Liver (tissue), 9 donors: Measurements from ENCODE around the gene EXOC4. TPM values are rescaled to one million over a fixed set of nuclear protein-coding genes. Genes with fewer than 3 reads are reported as not detected.
"Not testable (repeated sequence)": the region's sequence is repeated elsewhere in the genome, so short reads cannot be mapped to it uniquely, and the experiment has no call there.

Experiments used
- DNase-seq: peaks from one replicate; pipeline ENCODE4 v3.0.0-alpha.2; 2017; ENCODE audit warnings: low spot score
- H3K27ac ChIP-seq, 2 donors: one replicate each; pipeline ENCODE4 v1.7.0; 2013; ENCODE audit warnings: inconsistent platforms in 2 of 2, low read length in 2 of 2, control low read depth in 1 of 2, low read depth in 1 of 2, mild to moderate bottlenecking in 1 of 2
- H3K27me3 ChIP-seq, 4 donors: one replicate each; pipeline versions ENCODE4 v1.6.1 to v1.7.0; 2013; ENCODE audit warnings: low read length in 3 of 4, inconsistent platforms in 1 of 4, mild to moderate bottlenecking in 1 of 4, moderate library complexity in 1 of 4; ENCODE audit not compliant: control insufficient read depth in 4 of 4, insufficient read depth in 4 of 4
- H3K36me3 ChIP-seq, 4 donors: one replicate each; pipeline versions ENCODE4 v1.6.1 to v1.7.0; 2013; ENCODE audit warnings: low read length in 3 of 4, mild to moderate bottlenecking in 3 of 4, low read depth in 1 of 4, moderate library complexity in 1 of 4; ENCODE audit not compliant: control insufficient read depth in 4 of 4, insufficient read depth in 3 of 4
- H3K4me1 ChIP-seq, 4 donors: one replicate each; pipeline versions ENCODE4 v1.6.1 to v1.7.0; 2013; ENCODE audit warnings: low read length in 3 of 4, mild to moderate bottlenecking in 3 of 4, moderate library complexity in 1 of 4; ENCODE audit not compliant: control insufficient read depth in 4 of 4, insufficient read depth in 4 of 4
- H3K4me3 ChIP-seq, 3 donors: one replicate each; pipeline versions ENCODE4 v1.6.1 to v1.7.0; 2013; ENCODE audit warnings: low read length in 3 of 3, control low read depth in 1 of 3, low read depth in 1 of 3, mild to moderate bottlenecking in 1 of 3
- H3K9ac ChIP-seq, 2 donors: one replicate each; pipeline ENCODE4 v1.7.0; 2013; ENCODE audit warnings: low read length in 2 of 2, mild to moderate bottlenecking in 2 of 2, moderate library complexity in 2 of 2, control low read depth in 1 of 2, low read depth in 1 of 2
- H3K9me3 ChIP-seq, 4 donors: one replicate each; pipeline versions ENCODE4 v1.6.1 to v1.7.0; 2013; ENCODE audit warnings: low read length in 3 of 4; ENCODE audit not compliant: control insufficient read depth in 4 of 4
- ATF3 ChIP-seq: IDR thresholded peaks from 2 replicates; pipeline ENCODE4 v1.6.1; 2016; ENCODE audit warnings: antibody characterized with exemption
- CTCF ChIP-seq: fragments of 150-350 bp; IDR thresholded peaks from 2 replicates; pipeline ENCODE4 v1.5.1; 2017; ENCODE audit warnings: improper control_type of control experiment, low read depth, low read length; ENCODE audit not compliant: missing input control
- EGR1 ChIP-seq, 2 donors: IDR thresholded peaks; 2 replicates each; pipeline ENCODE4 v1.6.1; 2016 to 2018; ENCODE audit warnings: antibody characterized with exemption in 2 of 2, low read depth in 2 of 2
- FOXA1 ChIP-seq: IDR thresholded peaks from 2 replicates; pipeline ENCODE4 v1.6.1; 2016; ENCODE audit warnings: antibody characterized with exemption
- FOXA2 ChIP-seq: IDR thresholded peaks from 2 replicates; pipeline ENCODE4 v1.6.1; 2016; ENCODE audit warnings: antibody characterized with exemption
- GABPA ChIP-seq, 2 donors: IDR thresholded peaks in 1 of 2; conservative IDR thresholded peaks in 1 of 2; 2 replicates each; pipeline ENCODE4 v1.6.1; 2016; ENCODE audit warnings: antibody characterized with exemption in 2 of 2, mild to moderate bottlenecking in 1 of 2, moderate library complexity in 1 of 2
- HNF4A ChIP-seq, 2 donors: conservative IDR thresholded peaks; 2 replicates each; pipeline ENCODE4 v1.6.1; 2016; ENCODE audit warnings: antibody characterized with exemption in 2 of 2, mild to moderate bottlenecking in 2 of 2
- HNF4G ChIP-seq: IDR thresholded peaks from 2 replicates; pipeline ENCODE4 v1.6.1; 2016; ENCODE audit warnings: antibody characterized with exemption
- MAX ChIP-seq: IDR thresholded peaks from 2 replicates; pipeline ENCODE4 v1.6.1; 2016; ENCODE audit warnings: antibody characterized with exemption
- NR2F2 ChIP-seq: IDR thresholded peaks from 2 replicates; pipeline ENCODE4 v1.6.1; 2016; ENCODE audit warnings: antibody characterized with exemption
- REST ChIP-seq: IDR thresholded peaks from 2 replicates; pipeline ENCODE4 v1.6.1; 2016; ENCODE audit warnings: antibody characterized with exemption, mild to moderate bottlenecking
- RXRA ChIP-seq, 2 donors: IDR thresholded peaks; 2 replicates each; pipeline ENCODE4 v1.6.1; 2017 to 2018; ENCODE audit warnings: antibody characterized with exemption in 2 of 2, mild to moderate bottlenecking in 1 of 2
- SP1 ChIP-seq: IDR thresholded peaks from 2 replicates; pipeline ENCODE4 v1.6.1; 2018; ENCODE audit warnings: antibody characterized with exemption, mild to moderate bottlenecking
- YY1 ChIP-seq: IDR thresholded peaks from 2 replicates; pipeline ENCODE4 v1.6.1; 2016; ENCODE audit warnings: antibody characterized with exemption, mild to moderate bottlenecking
- ZBTB33 ChIP-seq: IDR thresholded peaks from 2 replicates; pipeline ENCODE4 v1.6.1; 2016; ENCODE audit warnings: antibody characterized with exemption
- WGBS: extraction: QIAGEN DNeasy Blood & Tissue Kit; methylation state at CpG from one replicate; pipeline ENCODE4 v1.1.7; 2013; 5-methylcytosine and 5-hydroxymethylcytosine counted together
- polyA plus RNA-seq, 2 donors: library from polyadenylated mRNA; stranded (reverse) in 1 of 2; unstranded in 1 of 2; fragments of 200-250 nt in 1 of 2; fragments of >200 nt in 1 of 2; fragmentation: Nextera tagmentation in 1 of 2; extraction: Ambion mirVana in 1 of 2; gene quantifications; one replicate each; pipeline versions ENCODE4 v1.2.1 to v1.2.3, GENCODE V29; 2013 to 2015
- total RNA-seq, 2 donors: library from RNA; depleted of rRNA; stranded (reverse); fragments of >200 nt; gene quantifications; one replicate each; pipeline ENCODE4 v1.2.3, GENCODE V29; 2014
- donor health status: healthy.
- donor health status: healthy.
- donor health status: healthy.
- donor health status: healthy.
- donor health status: healthy.

The EXOC4 gene
- total and polyA plus RNA-seq, 4 donors = 9.5 to 55.9 (median 23.6) TPM

- Histone ChIP-seq H3K27me3 (no peaks in the 10 kb centered on the region), H3K9me3 (no peaks in the 10 kb centered on the region), H3K36me3 (no peaks in the 10 kb centered on the region), H3K4me1 (no peaks in the 10 kb centered on the region), H3K9ac (no peak overlapping the region), H3K4me3 (no peak overlapping the region), H3K27ac (no peak overlapping the region)
- 81% methylated on average over 4 of the region's 4 CpGs for WGBS
- TF ChIP-seq HNF4G = no peak
- no peak for TF ChIP-seq FOXA2
- TF ChIP-seq ATF3 = no peak
- DNase-seq = no peak
These were observed 651.9 kb downstream of the EXOC4 start for GRCh38 chr7:133904776-133905175.

GRCh38 chr7:133906553-133906952 lies 653.7 kb downstream of the EXOC4 start:
- not testable (repeated sequence) for H3K9ac ChIP-seq, H3K36me3 ChIP-seq, H3K4me3 ChIP-seq, H3K27me3 ChIP-seq, H3K27ac ChIP-seq, H3K4me1 ChIP-seq, DNase-seq, H3K9me3 ChIP-seq
- WGBS = 97% methylated on average over 15 of the region's 18 CpGs

GRCh38 chr7:133910761-133911160 lies 657.9 kb downstream of the EXOC4 start:
- DNase-seq = no peak
- H3K4me1 ChIP-seq = no peaks in the 10 kb centered on the region
- no peak overlapping the region for H3K9ac ChIP-seq
- no peak overlapping the region for H3K4me3 ChIP-seq
- no peaks in the 10 kb centered on the region for H3K9me3 ChIP-seq
- no peaks in the 10 kb centered on the region for H3K27me3 ChIP-seq
- no peak for TF ChIP-seq YY1
- no peak for TF ChIP-seq REST
- TF ChIP-seq HNF4A (conservative IDR thresholded peaks at IDR 0.05) = no peak
- TF ChIP-seq NR2F2 = no peak
- TF ChIP-seq FOXA1 = no peak
- TF ChIP-seq RXRA (IDR thresholded peaks at IDR 0.05) = no peak
- TF ChIP-seq EGR1 (IDR thresholded peaks at IDR 0.05; ENCODE audit: low read depth in 2 of 2) = no peak
- TF ChIP-seq GABPA (IDR thresholded peaks at IDR 0.05 in 1 of 2, conservative IDR thresholded peaks at IDR 0.05 in 1 of 2) = no peak
- no peak for TF ChIP-seq CTCF
- no peak for TF ChIP-seq MAX
- no peak for TF ChIP-seq FOXA2
- no peak for TF ChIP-seq SP1
- TF ChIP-seq ZBTB33 = no peak
- TF ChIP-seq ATF3 = no peak
- H3K27ac ChIP-seq = no peak overlapping the region
- WGBS = 98% methylated on average over 4 of the region's 4 CpGs
- H3K36me3 ChIP-seq = no peaks in the 10 kb centered on the region
